SHP77 treated with DMSO at 0.1 percent for 48 hours (cell line): ENCODE measurements around the gene CFAP20DC.

Experiments used
- DNase-seq: peaks from one replicate; lab custom pipeline; 2025; lab: John Stamatoyannopoulos, UW

Gene CFAP20DC

DNA sequence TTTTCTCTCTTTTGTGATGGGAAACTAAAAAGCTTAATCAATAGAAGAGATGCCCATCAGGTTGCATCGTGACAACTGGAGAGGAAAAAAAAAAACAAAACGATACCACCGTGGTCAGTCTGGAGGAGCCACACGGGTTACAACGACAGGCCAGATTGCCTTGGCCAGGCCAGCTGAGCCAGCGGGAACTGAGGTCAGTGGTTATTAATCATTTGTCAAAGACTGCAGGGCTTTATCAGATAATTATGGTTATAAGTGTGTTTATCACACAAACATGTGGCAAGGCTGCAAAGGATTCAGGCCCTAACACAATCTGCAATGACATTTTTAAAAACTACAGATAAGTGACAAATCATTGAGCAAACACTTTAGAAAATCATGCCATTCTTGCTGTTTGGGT is 248.3 kb downstream of the CFAP20DC start:
- no peak for DNase-seq

DNA sequence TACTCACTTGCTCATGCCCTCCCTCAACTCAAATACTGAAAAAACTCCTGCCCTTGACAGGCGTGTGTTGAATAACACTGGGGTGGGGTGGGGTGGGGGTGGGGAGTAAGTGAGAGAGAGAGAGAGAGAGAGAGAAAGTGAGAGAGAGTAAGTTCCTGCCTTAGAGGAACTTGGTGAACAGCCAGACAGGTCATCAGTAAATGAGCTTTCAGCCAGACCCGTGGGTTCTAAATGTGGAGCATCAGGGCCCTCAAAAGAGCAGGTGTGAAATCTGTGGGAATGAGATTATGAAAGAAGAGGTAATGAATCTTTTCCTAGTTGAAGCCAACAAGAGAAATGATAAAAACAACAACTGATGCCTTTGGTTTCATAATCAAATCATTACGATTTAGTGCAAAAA is 248.9 kb downstream of the CFAP20DC start:
- no peak for DNase-seq

DNA sequence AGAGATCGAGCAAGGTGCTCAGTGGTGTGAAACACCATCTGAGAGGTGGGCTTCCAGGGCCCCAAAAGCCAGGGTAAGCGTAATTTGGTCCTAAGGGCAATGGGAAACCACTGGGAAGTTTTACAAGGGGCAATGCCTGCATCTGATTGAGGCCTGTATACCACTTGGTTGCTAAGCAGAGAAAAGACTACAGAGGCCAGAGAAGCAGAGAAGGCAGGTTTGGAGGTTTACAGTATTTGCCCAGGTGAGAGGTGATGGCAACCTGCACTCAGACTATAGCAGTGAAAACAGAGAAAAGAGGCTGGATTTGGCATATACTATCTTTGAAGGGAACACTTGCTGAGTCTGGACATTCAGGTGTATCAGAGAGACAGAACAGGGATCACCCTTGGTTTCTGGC is 249.8 kb downstream of the CFAP20DC start:
- no peak for DNase-seq

DNA sequence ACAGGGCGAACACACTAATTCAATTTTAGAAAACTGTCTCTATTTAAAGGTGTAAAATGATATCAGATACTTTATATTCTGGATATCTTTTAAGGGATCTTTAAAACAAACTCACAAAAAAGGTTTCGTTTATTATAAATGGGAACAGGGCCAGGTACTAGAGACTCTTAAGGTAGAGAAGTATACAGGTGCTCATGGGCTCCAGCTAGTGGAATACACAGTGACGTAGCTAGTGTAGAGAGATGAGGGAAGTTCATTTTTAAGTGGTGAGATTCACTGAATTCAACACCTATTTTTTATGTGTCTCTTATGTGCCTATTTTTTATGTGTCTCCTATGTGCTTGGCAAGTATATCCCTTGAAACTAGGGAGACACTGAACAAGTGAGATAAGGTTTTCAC is 250.6 kb downstream of the CFAP20DC start:
- no peak for DNase-seq

DNA sequence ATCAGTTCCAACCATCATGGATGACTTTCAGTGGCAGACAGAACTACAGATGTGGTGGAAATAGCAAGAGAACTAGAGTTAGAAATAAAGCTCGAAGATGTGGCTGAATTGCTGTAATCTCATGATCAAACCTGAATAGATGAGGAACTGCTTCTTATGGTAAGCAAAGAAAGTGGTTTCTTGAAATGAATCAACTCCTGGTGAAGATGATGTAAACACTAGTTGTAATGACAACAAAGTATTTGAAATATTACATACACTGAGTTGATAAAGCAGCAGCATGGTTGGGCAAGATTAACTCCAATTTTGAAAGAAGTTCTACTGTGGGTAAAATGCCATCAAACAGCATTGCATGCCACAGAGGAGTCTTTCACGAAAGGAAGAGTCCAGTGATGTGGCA is 251.5 kb downstream of the CFAP20DC start:
- no peak for DNase-seq

DNA sequence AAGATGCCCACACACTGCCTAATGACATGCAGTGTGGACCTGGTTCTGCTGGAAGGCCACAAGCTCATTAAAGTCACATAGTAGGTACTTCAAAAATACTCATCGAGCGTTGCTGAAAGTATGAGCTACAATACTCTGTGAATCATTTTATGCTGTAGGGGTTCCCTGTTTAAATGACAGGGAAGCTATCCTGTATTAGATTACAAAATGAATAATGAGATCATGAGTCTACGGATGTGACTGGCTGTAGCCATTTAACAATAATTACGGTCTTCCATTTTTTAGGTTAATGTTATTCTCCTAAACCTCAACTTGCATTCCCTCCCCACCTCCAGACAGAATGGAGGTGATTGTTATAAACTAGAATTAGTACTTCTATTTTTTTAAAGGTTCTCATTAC is 255.1 kb downstream of the CFAP20DC start:
- DNase-seq, result no peak

DNA sequence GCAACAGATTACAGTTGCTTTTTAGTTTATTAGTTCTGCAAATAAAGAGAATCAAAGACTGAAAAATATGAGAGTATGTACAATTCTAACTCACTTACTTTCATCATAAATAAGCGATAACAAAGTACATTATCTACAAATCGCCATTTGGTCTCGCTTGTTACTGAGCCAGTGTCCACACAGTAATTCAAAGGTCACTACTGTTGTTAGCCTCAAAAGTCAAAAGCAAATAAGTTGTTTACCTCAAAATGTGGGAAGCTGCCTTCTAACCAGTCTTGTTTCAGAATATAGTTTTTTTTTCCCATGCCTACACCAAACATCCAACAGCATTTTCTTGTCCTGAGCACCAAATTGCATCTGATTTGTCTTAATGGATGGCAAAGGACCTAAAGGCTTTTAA is 255.9 kb downstream of the CFAP20DC start:
- no peak for DNase-seq

DNA sequence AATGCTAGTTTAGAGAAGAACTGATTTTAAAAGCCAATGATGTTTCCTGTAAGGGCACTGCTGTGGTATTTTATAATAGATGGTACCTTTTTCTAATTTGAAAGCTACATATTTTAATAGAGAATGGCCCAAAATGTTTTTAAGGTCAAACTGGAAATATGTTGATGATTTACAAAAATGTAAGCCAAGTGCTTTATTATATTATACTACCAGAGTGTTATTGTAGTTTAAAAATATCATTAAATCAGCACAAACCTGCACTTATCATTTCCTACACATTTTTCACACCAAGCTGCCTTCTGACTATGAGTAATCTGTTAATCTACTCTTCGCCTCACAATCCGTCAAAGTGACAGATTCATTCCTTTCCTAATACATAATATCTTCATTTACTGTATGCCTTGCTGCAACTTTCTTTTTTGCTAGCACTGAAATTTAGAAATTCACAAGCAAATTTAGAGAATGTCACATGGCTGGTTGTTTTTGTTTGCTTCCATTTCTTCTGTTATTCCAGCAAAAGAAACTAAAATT is 256.8 kb downstream of the CFAP20DC start:
- DNase-seq, result no peak

DNA sequence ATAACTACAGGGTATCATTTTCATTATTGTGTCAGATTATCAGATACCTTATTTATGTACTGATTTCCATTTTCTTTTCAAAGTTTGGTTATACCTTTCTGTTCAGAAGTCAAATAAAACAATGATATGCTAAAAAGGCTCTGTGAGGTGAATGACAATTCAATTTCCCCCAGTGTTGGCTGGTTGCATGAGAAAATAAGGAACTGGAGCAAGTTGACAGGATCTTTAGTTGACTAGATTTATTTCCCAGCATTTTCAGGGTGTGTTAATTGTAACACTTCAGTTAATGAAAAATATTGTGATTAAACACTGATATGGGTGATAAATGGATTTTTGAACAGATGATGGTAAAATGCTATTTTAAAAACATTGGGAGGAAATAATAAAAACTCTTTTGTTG is 260.4 kb downstream of the CFAP20DC start:
- DNase-seq, result no peak

DNA sequence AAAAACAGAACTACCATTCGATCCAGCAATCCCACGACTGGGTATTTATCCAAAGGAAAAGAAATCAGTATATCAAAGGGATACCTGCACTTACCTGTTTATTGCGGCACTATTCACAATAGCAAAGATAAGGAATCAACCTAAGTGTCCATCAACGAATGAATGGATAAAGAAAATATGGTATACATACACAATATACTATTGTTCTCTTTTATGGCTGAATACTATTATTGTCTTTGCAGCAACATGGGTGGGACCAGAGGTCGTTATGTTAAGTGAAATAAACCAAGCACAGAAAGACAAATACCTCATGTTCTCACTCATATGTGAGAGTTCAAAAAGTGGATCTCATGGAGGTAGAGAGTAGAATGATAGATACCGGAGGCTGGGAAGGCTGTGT is 264.9 kb downstream of the CFAP20DC start:
- DNase-seq, result no peak

DNA sequence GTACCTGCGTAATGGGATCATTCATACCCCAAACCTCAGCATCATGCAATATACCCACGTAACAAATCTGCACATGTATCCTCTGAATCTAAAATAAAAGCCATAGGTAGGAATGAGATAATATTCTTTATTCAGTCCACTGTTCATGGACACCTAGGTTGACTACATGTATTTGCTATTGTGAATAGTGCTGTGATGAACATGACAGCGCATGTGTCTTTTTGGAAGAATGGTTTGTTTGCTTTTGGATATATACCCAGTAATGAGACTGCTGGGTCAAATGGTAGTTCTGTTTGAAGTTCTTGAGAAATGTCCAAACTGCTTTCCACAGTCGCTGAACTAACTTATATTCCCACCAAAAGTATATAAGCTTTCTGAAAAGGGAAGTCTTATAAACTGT is 265.4 kb downstream of the CFAP20DC start:
- DNase-seq, result no peak

DNA sequence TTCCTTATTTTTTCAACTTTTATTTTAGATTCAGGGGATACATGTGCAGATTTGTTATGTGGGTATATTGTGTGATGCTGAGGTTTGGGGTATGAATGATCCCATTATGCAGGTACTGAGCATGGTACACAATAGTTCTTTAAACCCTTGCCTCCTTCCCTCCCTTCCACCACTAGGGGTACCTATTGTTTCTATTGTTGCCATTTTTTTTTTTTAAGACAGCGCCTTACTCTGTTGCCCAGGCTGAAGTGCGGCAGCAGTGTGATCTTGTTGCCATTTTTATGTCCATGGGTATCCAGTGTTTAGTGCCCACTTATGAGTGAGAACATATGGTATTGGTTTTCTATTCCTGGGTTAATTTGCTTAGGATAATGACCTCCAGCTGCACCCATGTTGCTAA is 266.0 kb downstream of the CFAP20DC start:
- DNase-seq, result no peak

DNA sequence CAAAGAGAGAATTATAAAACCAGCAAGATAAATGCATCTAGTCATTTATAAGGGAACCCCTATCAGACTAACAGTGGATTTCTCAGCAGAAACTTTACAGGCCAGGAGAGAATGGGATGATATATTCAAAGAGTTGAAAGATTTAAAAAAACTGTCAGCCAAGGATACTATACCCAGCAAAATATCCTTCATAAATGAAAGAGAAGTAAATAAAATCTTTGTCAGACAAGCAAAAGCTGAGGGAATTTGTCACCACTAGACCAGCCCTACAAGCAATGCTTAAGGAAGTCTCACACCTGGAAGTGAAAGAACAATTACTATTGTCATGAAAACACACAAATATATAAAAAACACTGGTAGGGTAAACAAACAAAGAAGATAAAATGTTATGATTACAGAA is 269.9 kb downstream of the CFAP20DC start:
- DNase-seq, result no peak

DNA sequence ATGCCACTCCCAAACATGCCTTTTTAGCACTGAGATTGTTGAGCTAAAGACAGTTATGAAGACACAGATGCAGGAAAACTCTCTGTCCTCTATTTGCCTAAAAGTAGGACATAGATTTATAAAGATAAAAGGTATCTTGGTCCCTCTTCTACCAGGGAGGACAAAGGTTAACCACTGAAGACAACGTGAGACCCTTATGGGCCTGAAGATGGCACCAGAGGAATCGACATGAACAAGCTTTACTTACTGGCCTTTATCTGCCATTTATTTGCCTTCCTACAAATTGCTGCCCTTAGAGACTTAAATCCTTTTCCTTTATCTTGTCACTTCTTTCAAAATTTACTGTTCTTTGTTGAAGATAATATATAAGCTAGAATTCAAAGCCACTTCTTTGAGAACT is 273.6 kb downstream of the CFAP20DC start:
- DNase-seq, result no peak

DNA sequence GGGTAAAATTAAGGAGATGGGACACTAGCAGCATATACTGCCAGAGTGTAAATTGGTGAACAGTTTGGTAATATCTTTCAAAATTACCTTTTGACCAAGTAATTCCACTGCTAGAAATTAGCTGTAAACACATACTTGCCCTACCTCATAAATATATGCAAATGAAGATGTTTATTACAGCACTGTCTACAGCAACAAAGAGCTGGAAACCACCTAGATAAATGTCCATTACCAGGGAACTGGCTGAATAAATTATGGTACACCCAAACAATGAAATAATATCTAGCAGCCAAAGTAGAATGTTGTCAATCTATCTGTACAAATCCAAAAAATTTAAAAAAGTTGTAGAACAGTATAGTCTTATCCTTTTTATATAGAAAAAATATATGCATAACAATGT is 277.4 kb downstream of the CFAP20DC start:
- DNase-seq, result no peak

DNA sequence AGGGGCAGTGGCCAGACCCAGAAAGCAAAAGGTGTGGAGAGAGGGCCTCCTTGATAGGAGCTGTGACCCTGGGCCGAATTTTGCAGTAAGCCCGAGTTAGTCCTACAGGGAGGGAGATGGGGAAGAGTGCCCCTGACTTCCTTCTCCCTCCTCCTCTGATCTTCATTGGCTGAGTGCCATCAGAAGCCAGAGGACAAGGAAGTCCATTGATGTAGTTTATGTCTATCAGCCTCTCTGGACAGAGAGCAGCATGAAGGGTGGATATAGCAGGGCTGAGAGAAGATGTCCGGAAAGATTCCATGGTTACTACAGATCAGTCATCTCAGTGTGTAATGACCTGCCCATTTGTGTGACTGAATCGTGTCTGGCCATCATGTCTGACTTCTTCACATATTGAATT is 280.8 kb downstream of the CFAP20DC start:
- DNase-seq, result no peak

DNA sequence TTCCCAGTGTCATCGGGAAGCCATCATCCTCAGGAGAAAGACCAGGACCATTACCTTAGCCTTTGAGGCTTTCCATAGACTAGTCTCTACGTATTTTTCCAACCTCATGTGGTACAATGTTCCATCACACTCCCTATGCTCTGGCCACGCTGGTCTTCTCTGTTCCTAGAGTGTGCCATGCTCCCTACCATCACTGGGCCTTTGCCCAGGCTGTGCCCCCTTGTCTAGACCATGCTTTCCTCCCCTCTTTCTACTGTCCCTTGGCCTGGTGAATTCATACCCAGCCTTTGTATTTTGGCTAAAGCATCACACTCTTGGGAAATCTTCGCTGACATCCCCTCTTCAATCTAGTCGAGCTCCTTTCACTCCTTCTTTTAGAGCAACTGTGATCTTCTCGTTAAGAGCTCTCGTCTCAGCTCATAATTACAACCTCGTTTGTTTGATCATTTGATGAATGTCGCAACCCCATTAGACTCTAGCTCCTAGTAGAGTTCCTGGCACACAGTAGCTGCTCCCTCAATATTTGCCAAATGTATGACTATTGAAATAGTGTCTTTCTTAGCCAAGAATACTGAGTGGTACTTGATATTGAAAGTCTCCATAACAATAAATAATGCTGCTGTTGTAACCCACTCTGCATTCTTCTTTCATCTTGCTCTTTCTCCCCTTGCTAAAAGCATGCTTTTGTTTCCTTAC is 283.1 kb downstream of the CFAP20DC start:
- no peak for DNase-seq

DNA sequence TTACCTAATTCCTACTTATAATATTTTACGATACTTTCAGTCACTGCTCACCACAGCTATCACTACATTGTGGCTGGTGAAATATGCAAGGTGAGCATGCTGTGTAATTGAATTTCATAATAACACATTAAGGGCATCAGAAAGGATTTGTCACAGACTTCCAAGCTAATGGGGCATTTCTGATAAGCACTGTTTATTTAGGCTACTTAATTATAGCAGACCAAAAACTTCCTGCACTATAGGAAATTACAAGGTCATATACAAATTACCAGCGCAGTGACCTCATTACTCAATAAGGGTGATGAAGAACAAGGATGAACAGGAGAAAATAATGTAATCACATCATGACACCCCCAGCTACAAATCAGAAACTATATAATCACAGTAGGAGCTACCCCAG is 294.7 kb downstream of the CFAP20DC start:
- no peak for DNase-seq

DNA sequence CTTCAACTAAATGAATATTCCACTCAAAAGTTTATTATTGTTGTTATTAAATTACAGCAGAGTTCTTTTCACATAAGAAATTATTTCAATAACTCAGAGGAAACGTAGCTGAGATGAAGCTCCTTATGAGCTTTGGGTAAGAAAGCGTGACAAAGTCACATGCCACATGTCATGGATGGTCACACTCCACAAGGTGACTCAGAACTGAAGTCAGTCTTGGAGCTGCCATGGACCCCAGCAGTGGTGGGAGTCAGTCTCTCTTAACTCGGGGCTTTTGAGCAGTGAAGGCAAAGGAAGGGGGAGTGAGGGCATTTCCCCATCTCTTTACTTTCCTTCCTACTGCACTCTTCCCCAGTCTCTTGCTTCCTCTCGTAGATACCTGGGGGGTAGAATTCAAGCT is 295.8 kb downstream of the CFAP20DC start:
- DNase-seq, result no peak

DNA sequence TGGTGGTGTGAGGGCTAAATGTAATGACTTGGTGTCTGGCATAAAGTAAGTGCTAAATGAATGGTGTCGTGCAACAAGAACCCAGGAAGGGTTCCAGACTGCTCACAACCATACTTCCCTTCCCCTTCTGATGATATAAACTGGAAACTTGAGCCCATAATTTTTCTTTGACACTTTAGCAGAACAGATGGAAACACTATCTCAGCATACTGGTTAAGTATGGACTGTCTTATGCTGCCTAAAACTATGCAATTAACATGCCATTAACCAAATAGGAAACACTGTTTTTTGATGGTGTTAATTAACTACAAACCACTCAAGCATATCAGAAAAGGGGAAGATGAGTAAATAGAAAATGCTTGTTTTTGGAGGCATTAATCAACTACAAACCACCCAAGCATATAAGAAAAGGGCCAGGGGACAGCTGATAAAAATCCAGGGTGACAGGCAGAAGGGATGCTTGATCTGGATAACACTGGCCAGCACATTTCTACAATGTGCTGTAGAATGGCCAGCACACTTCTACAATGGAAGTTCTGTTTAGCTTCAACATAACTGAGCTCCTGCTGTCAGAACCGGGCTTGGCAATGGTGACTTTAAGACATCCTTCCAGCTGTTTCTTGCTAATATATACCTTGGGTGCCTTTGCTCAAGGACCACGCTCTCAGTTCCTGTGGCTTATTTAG is 297.8 kb downstream of the CFAP20DC start:
- DNase-seq, result no peak

DNA sequence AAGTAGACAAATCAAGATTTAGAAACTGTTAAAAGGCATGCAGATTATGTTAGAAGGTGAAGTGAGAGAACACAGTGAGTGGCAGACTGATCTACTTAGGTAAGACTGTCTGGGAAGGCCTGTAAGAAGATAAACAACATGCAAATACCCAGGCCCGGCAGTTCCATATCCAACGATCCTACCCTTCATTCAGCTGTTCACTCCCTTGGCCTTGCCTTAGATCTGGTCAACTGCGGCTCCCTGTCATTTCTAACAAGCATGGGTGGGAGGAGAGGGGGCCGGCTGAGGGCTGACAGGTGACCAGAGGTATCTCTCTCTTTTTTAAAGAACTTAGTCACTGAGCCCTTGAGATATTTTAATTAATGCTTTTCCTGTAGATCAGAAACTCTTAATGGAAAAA is 298.6 kb downstream of the CFAP20DC start:
- DNase-seq, result no peak

DNA sequence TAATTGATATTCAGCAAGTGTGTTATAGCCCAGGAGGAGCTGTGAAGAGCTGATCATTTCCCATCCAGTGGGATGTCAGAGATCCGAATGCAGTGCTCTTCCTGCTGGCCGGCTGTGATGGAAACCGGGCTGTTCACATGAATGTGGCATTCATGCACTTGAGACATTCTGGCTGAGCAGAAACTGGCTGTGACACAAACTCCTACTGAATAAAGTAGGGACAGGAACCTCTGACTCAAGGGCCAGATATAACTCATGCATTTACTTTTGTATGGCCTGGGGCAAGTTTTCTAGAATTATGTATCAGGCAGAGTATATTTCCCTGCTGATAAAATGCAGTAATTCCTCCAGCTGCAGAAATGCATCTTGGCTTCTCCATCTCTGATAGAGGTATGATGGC is 299.9 kb downstream of the CFAP20DC start:
- DNase-seq, result no peak

DNA sequence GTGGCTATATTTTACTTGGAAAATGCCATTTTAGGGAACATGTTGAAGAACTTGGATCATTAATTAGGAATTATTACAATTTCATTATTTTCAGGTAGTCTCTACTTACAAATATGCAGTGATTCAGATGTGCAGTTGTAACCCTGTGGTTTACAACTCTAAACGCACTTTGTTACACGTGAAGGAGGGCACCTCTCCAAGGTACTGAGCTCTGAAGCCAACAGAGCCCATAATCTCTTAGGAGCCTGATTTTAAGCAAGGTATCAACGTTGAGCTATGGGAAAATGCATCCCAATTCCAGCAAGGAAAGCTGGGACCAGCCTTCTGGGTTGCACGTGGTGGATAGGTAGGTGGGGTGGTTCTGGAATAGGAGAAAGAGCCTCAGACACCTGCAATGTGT is 301.8 kb downstream of the CFAP20DC start:
- no peak for DNase-seq

DNA sequence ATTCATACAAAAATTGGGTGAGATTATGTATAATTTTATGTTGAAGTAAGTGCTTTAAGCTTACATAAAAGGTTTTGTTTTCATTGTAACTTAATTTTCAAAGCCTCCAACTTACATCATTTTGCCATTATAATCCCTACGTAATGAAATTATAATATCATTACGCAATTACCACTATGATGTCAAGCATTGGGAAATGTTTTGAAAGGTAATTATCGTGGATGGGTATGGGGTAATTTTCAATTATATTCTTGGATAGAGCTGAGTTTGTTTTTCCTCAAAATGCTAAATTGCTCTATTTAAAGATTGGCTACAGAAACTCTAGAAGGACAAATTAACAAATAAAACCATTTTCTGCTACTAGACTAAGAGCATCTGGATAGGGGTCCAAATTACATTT is 303.1 kb downstream of the CFAP20DC start:
- no peak for DNase-seq
